ENCODE measurements around the gene ATRN.

The ATRN gene

GRCh38 chr20:3653921-3654320 is 183.1 kb downstream of the ATRN start:
- no peak for DNase-seq (ENCODE audit: extremely low spot score)
- ChIA-PET POLR2A (no interaction called here), CTCF (interaction anchor here (0.9 to 1.2 kb wide), 2 partner anchors 20 to 24 kb away, joined by 3 read pairs; no protein-coding TSS in a partner anchor)
- no peak for TF ChIP-seq CTCF (IDR thresholded peaks at IDR 0.05; ENCODE audit: control extremely low read depth, extremely low read depth, low read depth, missing control alignments)

GRCh38 chr20:3654326-3655130 is 183.7 kb downstream of the ATRN start:
- DNase-seq (ENCODE audit: extremely low spot score), result no peak
- CTCF ChIA-PET, result interaction anchor here (0.9 to 1.2 kb wide), 3 partner anchors 19 to 62 kb away, joined by 3 to 4 read pairs (median 3); no protein-coding TSS in a partner anchor
- TF ChIP-seq CTCF (IDR thresholded peaks at IDR 0.05; ENCODE audit: control extremely low read depth, extremely low read depth, low read depth, missing control alignments), result no peak
- POLR2A ChIA-PET, result no interaction called here

GRCh38 chr20:3655131-3655405 is 184.2 kb downstream of the ATRN start:
- ChIA-PET POLR2A (no interaction called here), CTCF (interaction anchor here (1.2 kb wide), 2 partner anchors 22 to 61 kb away, joined by 3 to 4 read pairs; no protein-coding TSS in a partner anchor)
- no peak for DNase-seq (ENCODE audit: extremely low spot score)
- TF ChIP-seq CTCF (IDR thresholded peaks at IDR 0.05; ENCODE audit: control extremely low read depth, extremely low read depth, low read depth, missing control alignments), result no peak

GRCh38 chr20:3658019-3658715 is 187.3 kb downstream of the ATRN start:
- ChIA-PET POLR2A (no interaction called here), CTCF (interaction anchor here (0.7 to 3.3 kb wide), 5 partner anchors 11 to 414 kb away, joined by 3 to 11 read pairs (median 6); no protein-coding TSS in a partner anchor)
- no peak for TF ChIP-seq CTCF (IDR thresholded peaks at IDR 0.05; ENCODE audit: control extremely low read depth, extremely low read depth, low read depth, missing control alignments)
- no peak for DNase-seq (ENCODE audit: extremely low spot score)

- TF ChIP-seq CTCF (IDR thresholded peaks at IDR 0.05; ENCODE audit: control extremely low read depth, extremely low read depth, low read depth, missing control alignments), result no peak
- POLR2A ChIA-PET, result no interaction called here
- DNase-seq (ENCODE audit: extremely low spot score), result peak; percentile 88
- CTCF ChIA-PET, result interaction anchor here (0.7 to 3.3 kb wide), 6 partner anchors 10 to 413 kb away, joined by 3 to 11 read pairs (median 4); no protein-coding TSS in a partner anchor
Observed at GRCh38 chr20:3658716-3659491, 188.1 kb downstream of the ATRN start.
